GM04503 (cell line): ENCODE results near the gene HYCC1.

ENCODE experiments used
- DNase-seq: peaks from one replicate; pipeline ENCODE4 v3.0.0-alpha.2; 2012; ENCODE audit warnings: low read depth

The HYCC1 gene

GRCh38 chr7:23016345-23017253 lies 2.7 kb upstream of the HYCC1 start:
- DNase-seq = no peak

GRCh38 chr7:23014681-23015080 lies 751 bp upstream of the HYCC1 start:
- no peak for DNase-seq

GRCh38 chr7:23012908-23013714 lies 819 bp downstream of the HYCC1 start:
- no peak for DNase-seq

- DNase-seq = no peak
Measured at GRCh38 chr7:23012186-23012585, 1.7 kb downstream of the HYCC1 start.

- DNase-seq = no peak
Measured at GRCh38 chr7:23011222-23011924, 2.6 kb downstream of the HYCC1 start.

GRCh38 chr7:23009303-23009702 lies 4.6 kb downstream of the HYCC1 start:
- no peak for DNase-seq

GRCh38 chr7:23004247-23004520 lies 9.7 kb downstream of the HYCC1 start:
- no peak for DNase-seq

GRCh38 chr7:23003505-23004246 lies 10.3 kb downstream of the HYCC1 start:
- DNase-seq = no peak

- DNase-seq = no peak
Measured at GRCh38 chr7:23002698-23003097, 11.2 kb downstream of the HYCC1 start.

- no peak for DNase-seq
Measured at GRCh38 chr7:23001610-23002009, 12.3 kb downstream of the HYCC1 start.

GRCh38 chr7:23000597-23001360 lies 13.2 kb downstream of the HYCC1 start:
- DNase-seq = no peak

- no peak for DNase-seq
Measured at GRCh38 chr7:22998519-22998896, 15.4 kb downstream of the HYCC1 start.

- DNase-seq = no peak
Measured at GRCh38 chr7:22997871-22998518, 15.9 kb downstream of the HYCC1 start.

GRCh38 chr7:22996470-22996869 lies 17.5 kb downstream of the HYCC1 start:
- DNase-seq = no peak

GRCh38 chr7:22995011-22995410 lies 18.9 kb downstream of the HYCC1 start:
- no peak for DNase-seq

GRCh38 chr7:22992874-22993840 lies 20.8 kb downstream of the HYCC1 start:
- no peak for DNase-seq

- peak; percentile 60 for DNase-seq
Measured at GRCh38 chr7:22990588-22990949, 23.4 kb downstream of the HYCC1 start.

- DNase-seq = no peak
Measured at GRCh38 chr7:22989643-22990587, 24.0 kb downstream of the HYCC1 start.

GRCh38 chr7:22985436-22985835 lies 28.5 kb downstream of the HYCC1 start:
- no peak for DNase-seq
